ENCODE measurements around the gene DOCK11. TPM values are rescaled to one million over a fixed set of nuclear protein-coding genes. Genes with fewer than 3 reads are reported as not detected.

DOCK11 gene
- total RNA-seq, 4 donors from 2014 or later = 62.1 to 156 (median 76.3) TPM

DNA sequence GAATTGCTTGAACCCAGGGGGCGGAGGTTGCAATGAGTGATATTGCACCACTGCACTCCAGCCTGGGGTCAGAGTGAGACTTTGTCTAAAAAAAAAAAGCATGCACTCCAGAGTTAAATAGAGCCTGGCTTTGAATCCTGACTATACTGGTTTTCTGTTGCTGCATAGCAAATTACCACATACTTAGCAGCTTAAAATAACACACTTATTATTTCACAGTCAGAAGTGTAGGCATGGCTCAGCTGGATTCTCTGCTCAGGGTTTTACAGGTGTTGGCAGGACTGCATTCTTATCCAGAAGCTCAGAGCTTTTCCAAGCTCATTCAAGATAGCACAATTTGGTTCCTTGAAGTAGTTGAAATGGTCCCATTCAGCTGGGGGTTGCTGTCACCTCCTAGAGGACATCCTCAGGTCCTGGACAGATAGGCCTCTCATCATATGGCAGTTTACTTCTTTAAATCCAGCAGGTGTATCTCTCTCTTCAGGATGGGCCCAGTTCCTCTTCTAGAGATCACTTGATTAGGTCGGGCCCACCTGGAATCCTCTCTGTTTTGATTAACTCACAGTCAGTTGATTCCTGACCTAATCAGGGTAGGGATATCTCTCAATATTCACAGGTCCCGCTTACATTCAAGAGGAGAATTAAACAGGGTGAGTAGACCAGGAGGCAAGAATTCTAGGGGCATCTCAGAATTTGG is 26.8 kb downstream of the DOCK11 start:
- DNase-seq (ENCODE audit: low spot score) (no peak), ATAC-seq (ENCODE audit: low FRiP score) (no peak)
- TF ChIP-seq, protein P1, sequence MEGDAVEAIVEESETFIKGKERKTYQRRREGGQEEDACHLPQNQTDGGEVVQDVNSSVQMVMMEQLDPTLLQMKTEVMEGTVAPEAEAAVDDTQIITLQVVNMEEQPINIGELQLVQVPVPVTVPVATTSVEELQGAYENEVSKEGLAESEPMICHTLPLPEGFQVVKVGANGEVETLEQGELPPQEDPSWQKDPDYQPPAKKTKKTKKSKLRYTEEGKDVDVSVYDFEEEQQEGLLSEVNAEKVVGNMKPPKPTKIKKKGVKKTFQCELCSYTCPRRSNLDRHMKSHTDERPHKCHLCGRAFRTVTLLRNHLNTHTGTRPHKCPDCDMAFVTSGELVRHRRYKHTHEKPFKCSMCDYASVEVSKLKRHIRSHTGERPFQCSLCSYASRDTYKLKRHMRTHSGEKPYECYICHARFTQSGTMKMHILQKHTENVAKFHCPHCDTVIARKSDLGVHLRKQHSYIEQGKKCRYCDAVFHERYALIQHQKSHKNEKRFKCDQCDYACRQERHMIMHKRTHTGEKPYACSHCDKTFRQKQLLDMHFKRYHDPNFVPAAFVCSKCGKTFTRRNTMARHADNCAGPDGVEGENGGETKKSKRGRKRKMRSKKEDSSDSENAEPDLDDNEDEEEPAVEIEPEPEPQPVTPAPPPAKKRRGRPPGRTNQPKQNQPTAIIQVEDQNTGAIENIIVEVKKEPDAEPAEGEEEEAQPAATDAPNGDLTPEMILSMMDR (IDR thresholded peaks at IDR 0.05) = no peak

DNA sequence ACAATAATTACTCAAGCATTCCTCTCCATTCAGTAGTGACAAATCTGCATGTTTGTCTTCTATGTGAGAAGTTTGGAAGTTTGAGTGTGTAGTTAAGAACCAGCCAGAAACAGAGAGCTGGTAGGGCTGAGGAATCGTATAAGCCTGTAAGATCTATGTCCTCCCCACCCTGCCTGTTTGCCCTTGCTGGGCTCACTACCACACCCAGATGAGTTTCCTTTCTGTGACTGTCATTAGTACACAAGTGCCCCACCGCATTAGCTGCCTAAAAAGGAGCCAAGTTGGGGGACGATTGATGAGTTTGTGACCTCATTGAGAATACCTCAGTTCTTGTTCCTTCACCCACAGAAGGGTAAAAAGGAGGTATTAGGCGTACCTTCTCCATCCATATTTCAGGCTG is 28.3 kb downstream of the DOCK11 start:
- no peak for DNase-seq (ENCODE audit: low spot score)
- no peak for ATAC-seq (ENCODE audit: low FRiP score)
- TF ChIP-seq, protein P1 (IDR thresholded peaks at IDR 0.05) = no peak

DNA sequence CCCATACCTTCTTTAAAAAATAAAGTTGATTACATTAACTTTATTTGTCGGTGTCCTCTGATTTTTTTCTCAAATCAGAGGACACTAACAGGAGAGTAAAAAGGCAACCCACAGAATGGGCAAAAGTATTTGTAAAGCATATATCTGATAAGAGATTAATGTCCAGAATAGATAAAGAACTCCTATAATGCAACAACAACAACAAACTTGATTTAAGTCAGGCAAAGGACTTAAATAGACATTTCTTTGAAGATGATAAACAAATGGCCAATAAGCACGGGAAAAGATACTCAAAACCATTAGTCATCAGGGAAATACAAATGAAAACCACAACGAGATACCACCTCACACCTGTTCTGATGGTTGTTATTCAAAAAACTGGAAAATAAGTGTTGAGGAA is 28.7 kb downstream of the DOCK11 start:
- TF ChIP-seq, protein P1 (IDR thresholded peaks at IDR 0.05) = no peak
- ATAC-seq (ENCODE audit: low FRiP score) = no peak

DNA sequence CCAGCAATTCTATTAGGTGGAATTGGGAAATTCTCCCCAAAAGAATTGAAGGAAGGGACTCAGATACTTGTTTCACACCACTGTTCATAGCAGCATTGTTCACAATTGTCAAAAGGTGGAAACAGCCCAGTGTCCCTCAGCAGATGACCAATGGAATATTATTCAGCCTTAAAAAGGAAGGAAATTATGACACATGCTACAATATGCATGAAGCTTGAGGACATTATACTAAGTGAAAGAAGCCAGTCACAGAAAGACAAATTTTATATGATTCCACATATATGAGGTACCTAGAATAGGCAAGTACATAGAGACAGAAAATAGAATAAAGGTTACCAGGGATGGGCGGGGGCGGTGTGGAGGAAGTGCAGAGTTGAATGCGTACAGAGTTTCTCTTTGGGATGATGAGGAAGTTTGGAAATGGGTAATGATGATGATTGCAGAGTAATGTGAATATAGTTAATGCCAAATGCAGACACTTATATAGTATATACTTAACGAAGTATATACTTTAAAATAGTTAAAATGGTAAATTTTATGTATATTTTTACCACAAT is 29.6 kb downstream of the DOCK11 start:
- TF ChIP-seq, protein P1 (IDR thresholded peaks at IDR 0.05) = no peak
- no peak for DNase-seq (ENCODE audit: low spot score)
- ATAC-seq (ENCODE audit: low FRiP score) = no peak

More for the DNA sequence above, 28.7 kb downstream of the DOCK11 start:
- no peak for DNase-seq (ENCODE audit: low spot score)

DNA sequence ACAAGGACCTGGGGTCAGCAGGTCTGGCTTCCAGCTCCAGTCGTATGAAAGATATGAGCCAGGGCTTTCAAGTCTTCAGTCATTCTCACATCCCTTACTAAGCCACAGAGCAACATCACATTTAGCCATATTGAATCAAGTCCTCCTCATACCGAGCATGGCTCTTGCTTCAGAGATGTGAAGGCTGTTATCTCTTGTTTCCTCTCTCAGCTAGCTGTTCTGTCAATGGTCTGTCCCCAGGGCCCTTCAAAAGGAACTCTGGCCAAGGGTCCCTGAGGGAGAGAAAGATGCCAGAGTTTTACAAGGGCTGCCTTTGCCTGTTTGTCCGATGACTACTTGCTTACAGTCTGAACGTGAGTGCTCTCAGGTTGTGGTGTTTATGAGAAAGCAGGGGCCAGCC is 30.5 kb downstream of the DOCK11 start:
- ATAC-seq (ENCODE audit: low FRiP score) (no peak), DNase-seq (ENCODE audit: low spot score) (no peak)
- TF ChIP-seq, protein P1 (IDR thresholded peaks at IDR 0.05) = no peak

DNA sequence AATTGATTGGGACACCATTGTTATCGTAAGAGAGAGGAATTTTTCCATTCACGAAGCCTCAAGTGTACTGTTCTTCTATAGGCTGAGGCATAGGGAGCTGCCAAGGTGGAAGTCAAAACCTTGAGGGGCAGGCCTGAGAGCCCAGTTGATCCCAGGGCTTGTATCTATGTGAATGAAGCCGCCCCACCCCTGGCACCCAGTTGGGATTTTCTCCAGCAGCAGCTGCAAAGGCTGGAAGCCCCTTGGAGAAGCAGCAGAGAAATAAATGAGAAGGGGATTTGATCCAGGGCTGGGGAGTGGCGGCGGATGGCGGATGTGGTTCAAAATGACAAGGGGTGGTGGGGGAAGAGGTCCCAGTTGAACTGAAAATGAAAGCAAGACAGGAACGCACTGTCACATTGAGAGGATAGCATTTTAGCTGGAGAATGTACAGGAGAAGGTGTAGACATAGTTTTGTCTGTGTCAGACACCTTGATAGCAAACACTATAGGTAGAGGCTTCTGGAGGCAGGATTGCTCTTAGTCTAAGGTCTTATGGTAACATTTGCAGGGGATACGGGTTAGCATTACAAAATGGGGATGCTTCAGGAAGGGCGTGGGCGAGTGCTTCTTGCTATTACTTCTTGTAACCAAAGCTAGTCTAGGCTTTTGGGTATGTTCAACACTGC is 32.6 kb downstream of the DOCK11 start:
- no peak for ATAC-seq (ENCODE audit: low FRiP score)
- DNase-seq (ENCODE audit: low spot score) = no peak
- TF ChIP-seq, protein P1 (IDR thresholded peaks at IDR 0.05) = no peak
